HepG2 (cell line): ENCODE measurements around the gene FMNL2. TPM values are rescaled to one million over a fixed set of nuclear protein-coding genes. Genes with fewer than 3 reads are reported as not detected.

Source experiments
- KAT7 ChIP-seq: IDR thresholded peaks from 2 replicates; pipeline ENCODE4 v1.6.1; 2018; ENCODE audit warnings: borderline replicate concordance, missing compliant biosample characterization
- KDM5A ChIP-seq: fragments of 200-600 bp; sonication (generic); IDR thresholded peaks from 2 replicates; pipeline ENCODE4 v1.7.0; 2018; ENCODE audit warnings: antibody characterized with exemption, mild to moderate bottlenecking, low read length, borderline replicate concordance
- KLF11 ChIP-seq: IDR thresholded peaks from 2 replicates; pipeline ENCODE4 v1.6.1; 2016; ENCODE audit warnings: missing compliant biosample characterization
- NFYC ChIP-seq: IDR thresholded peaks from 2 replicates; pipeline ENCODE4 v1.6.1; 2016; ENCODE audit warnings: missing genetic modification reagents, missing compliant biosample characterization
- NONO ChIP-seq, 2 experiments: fragments of 450-650 bp in 1 of 2; sonication (generic) in 1 of 2; formaldehyde crosslinking in 1 of 2; IDR thresholded peaks in 1 of 2; conservative IDR thresholded peaks in 1 of 2; 2 replicates each; pipeline versions ENCODE4 v1.6.1 to v1.8.0; 2017 to 2022; ENCODE audit warnings: mild to moderate bottlenecking in 1 of 2, missing genetic modification reagents in 1 of 2, moderate library complexity in 1 of 2
- SETDB1 ChIP-seq: sonication (generic); formaldehyde crosslinking; IDR thresholded peaks from 2 replicates; pipeline ENCODE4 v1.5.1; 2020; ENCODE audit warnings: missing genetic modification reagents, mild to moderate bottlenecking, borderline replicate concordance
- SNAPC2 ChIP-seq: sonication (generic); formaldehyde crosslinking; IDR thresholded peaks from 2 replicates; pipeline ENCODE4 v1.8.1; 2022; ENCODE audit warnings: mild to moderate bottlenecking, missing genetic modification reagents
- SOX6 ChIP-seq, 2 experiments: fragments of 450-650 bp in 1 of 2; sonication (generic) in 1 of 2; formaldehyde crosslinking in 1 of 2; IDR thresholded peaks; 2 replicates each; pipeline versions ENCODE4 v1.4.0 to v1.6.1; 2017 to 2020; ENCODE audit warnings: antibody characterized with exemption in 1 of 2, mild to moderate bottlenecking in 1 of 2, missing genetic modification reagents in 1 of 2
- ZC3H13 ChIP-seq: sonication (generic); formaldehyde crosslinking; IDR thresholded peaks from 2 replicates; pipeline ENCODE4 v1.8.1; 2023; ENCODE audit warnings: mild to moderate bottlenecking, missing genetic modification reagents, moderate library complexity
- ZKSCAN8 ChIP-seq: IDR thresholded peaks from 2 replicates; pipeline ENCODE4 v1.6.1; 2016; ENCODE audit warnings: borderline replicate concordance, missing genetic modification reagents, missing compliant biosample characterization
- ZNF121 ChIP-seq: sonication (generic); formaldehyde crosslinking; IDR thresholded peaks from 2 replicates; pipeline ENCODE4 v1.5.0; 2020; ENCODE audit warnings: mild to moderate bottlenecking, missing genetic modification reagents
- ZNF672 ChIP-seq: sonication (generic); formaldehyde crosslinking; IDR thresholded peaks from 2 replicates; pipeline ENCODE4 v1.8.1; 2022; ENCODE audit warnings: missing genetic modification reagents
- ZNF749 ChIP-seq: sonication (generic); formaldehyde crosslinking; IDR thresholded peaks from 2 replicates; pipeline ENCODE4 v1.8.0; 2022; ENCODE audit warnings: mild to moderate bottlenecking, missing genetic modification reagents, moderate library complexity, borderline replicate concordance
- ZNF75D ChIP-seq: sonication (generic); formaldehyde crosslinking; IDR thresholded peaks from 2 replicates; pipeline ENCODE4 v1.8.1; 2023; ENCODE audit warnings: missing genetic modification reagents, mild to moderate bottlenecking, borderline replicate concordance
- ZNF816 ChIP-seq: sonication (generic); formaldehyde crosslinking; IDR thresholded peaks from 2 replicates; pipeline ENCODE4 v1.8.0; 2022; ENCODE audit warnings: missing genetic modification reagents, mild to moderate bottlenecking, borderline replicate concordance
- ZSCAN21 ChIP-seq: sonication (generic); formaldehyde crosslinking; IDR thresholded peaks from 2 replicates; pipeline ENCODE4 v1.8.0; 2022; ENCODE audit warnings: mild to moderate bottlenecking, missing genetic modification reagents, moderate library complexity, borderline replicate concordance
- polyA plus RNA-seq, 8 experiments: library from polyadenylated mRNA; depleted of rRNA in 3 of 8; stranded (reverse) in 7 of 8; unstranded in 1 of 8; fragments of >200 nt; fragmentation: Illumina TruSeq in 4 of 8; extraction: Trizol in 4 of 8; gene quantifications; 2 replicates each; pipeline versions ENCODE4 v1.2.1 to v1.2.3, GENCODE V29; 2011 to 2016; ENCODE audit warnings: low read depth in 4 of 8, missing spikeins in 1 of 8, mixed read lengths in 1 of 8; ENCODE audit not compliant: insufficient read depth in 1 of 8
- total RNA-seq, 5 experiments: library from RNA; depleted of rRNA; stranded (reverse); fragments of >200 nt; fragmentation: Illumina TruSeq; extraction: Trizol; gene quantifications; 2 replicates each; pipeline ENCODE4 v1.2.3, GENCODE V29; 2016; ENCODE audit warnings: low read depth in 1 of 5
- TF ChIP-seq, protein P1 (sequence below), 2 experiments: sonication (generic) in 1 of 2; formaldehyde crosslinking in 1 of 2; IDR thresholded peaks; 2 replicates each; pipeline versions ENCODE4 v1.4.0 to v1.6.1; 2018 to 2020; ENCODE audit warnings: missing genetic modification reagents in 2 of 2, borderline replicate concordance in 1 of 2, low read depth in 1 of 2, mild to moderate bottlenecking in 1 of 2, missing biosample characterization in 1 of 2
- TF ChIP-seq, protein P2 (sequence below), 2 experiments: sonication (generic) in 1 of 2; formaldehyde crosslinking in 1 of 2; IDR thresholded peaks; 2 replicates each; pipeline versions ENCODE4 v1.5.1 to v1.6.1; 2011 to 2020; ENCODE audit warnings: borderline replicate concordance in 1 of 2, low read depth in 1 of 2, low read length in 1 of 2, mild to moderate bottlenecking in 1 of 2, missing genetic modification reagents in 1 of 2, moderate library complexity in 1 of 2

The FMNL2 gene
- total and polyA plus RNA-seq, 2 of the 13 experiments (the other 11 are each of a cell fraction or from before 2014, with no cell fraction given) = 66.5 to 67.7 TPM

DNA sequence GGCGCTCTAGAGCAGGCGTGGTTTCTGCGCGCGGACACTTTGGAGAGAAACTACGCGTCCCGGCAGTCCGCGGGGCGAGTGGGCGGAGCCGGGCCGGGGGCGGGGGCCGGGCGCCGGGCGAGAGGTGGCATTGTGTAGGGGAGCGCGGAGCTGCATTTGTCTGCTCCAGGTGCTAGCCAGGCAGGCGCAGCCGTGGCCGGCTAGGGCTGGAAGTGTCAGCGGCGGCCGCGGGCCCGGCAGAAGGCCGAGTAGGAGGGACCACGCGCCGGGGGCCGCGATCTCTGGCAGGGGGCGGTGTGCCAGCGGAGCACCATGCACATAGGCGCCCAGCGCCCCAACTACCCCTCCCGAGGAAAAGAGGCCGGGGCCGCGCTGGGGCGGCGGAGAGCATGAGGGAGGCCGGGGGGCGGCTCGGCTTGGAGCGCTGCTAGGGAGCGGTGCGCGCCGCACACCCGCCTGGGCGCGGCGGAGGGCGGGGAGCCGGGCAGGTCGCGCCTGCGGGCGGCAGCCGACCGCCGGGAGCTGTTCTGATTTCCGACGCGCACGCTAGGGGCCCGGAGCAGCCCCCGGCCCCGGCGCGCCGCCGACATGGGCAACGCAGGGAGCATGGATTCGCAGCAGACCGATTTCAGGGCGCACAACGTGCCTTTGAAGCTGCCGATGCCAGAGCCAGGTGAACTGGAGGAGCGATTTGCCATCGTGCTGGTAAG lies at the start of gene FMNL2 (continued):
- TF ChIP-seq, protein P1, sequence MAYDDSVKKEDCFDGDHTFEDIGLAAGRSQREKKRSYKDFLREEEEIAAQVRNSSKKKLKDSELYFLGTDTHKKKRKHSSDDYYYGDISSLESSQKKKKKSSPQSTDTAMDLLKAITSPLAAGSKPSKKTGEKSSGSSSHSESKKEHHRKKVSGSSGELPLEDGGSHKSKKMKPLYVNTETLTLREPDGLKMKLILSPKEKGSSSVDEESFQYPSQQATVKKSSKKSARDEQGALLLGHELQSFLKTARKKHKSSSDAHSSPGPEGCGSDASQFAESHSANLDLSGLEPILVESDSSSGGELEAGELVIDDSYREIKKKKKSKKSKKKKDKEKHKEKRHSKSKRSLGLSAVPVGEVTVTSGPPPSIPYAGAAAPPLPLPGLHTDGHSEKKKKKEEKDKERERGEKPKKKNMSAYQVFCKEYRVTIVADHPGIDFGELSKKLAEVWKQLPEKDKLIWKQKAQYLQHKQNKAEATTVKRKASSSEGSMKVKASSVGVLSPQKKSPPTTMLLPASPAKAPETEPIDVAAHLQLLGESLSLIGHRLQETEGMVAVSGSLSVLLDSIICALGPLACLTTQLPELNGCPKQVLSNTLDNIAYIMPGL (CRISPR knock-in tag; IDR thresholded peaks at IDR 0.05; ENCODE audit: borderline replicate concordance in 1 of 2, low read depth in 1 of 2) = peak in 1 of 2 experiments; percentile 85; a peak in 3 of 4 replicates
- TF ChIP-seq SOX6 (IDR thresholded peaks at IDR 0.05) (no peak), SOX6 (CRISPR knock-in tag; IDR thresholded peaks at IDR 0.05) (peak; percentile 80), ZNF75D (no peak), KLF11 (CRISPR knock-in tag) (no peak), NFYC (CRISPR knock-in tag) (peak; percentile 21; the same call in 1 of the 2 replicates), KAT7 (CRISPR knock-in tag) (peak; percentile 89), ZNF816 (CRISPR knock-in tag) (peak; percentile 26; the same call in 1 of the 2 replicates), ZKSCAN8 (CRISPR knock-in tag) (peak; percentile 84), SNAPC2 (no peak; the same call in 1 of the 2 replicates), ZNF749 (CRISPR knock-in tag) (peak; percentile 33; the same call in 1 of the 2 replicates), ZNF121 (peak; percentile 49; the same call in 1 of the 2 replicates), NONO (IDR thresholded peaks at IDR 0.05) (no peak), NONO (CRISPR knock-in tag; conservative IDR thresholded peaks at IDR 0.05) (peak; percentile 60; the same call in 1 of the 2 replicates), KDM5A (no peak; the same call in none of the 2 replicates), ZNF672 (CRISPR knock-in tag) (no peak), ZSCAN21 (CRISPR knock-in tag) (peak; percentile 92), SETDB1 (no peak), ZC3H13 (CRISPR knock-in tag) (no peak)
- TF ChIP-seq, protein P2, sequence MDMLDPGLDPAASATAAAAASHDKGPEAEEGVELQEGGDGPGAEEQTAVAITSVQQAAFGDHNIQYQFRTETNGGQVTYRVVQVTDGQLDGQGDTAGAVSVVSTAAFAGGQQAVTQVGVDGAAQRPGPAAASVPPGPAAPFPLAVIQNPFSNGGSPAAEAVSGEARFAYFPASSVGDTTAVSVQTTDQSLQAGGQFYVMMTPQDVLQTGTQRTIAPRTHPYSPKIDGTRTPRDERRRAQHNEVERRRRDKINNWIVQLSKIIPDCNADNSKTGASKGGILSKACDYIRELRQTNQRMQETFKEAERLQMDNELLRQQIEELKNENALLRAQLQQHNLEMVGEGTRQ (IDR thresholded peaks at IDR 0.05; ENCODE audit: low read depth, low read length) = no peak
- TF ChIP-seq, protein P2 (CRISPR knock-in tag; IDR thresholded peaks at IDR 0.05; ENCODE audit: borderline replicate concordance) = 0 out of 2 replicates have a peak, but pooled peaks have one; percentile 22
